ENCODE data around the gene SRGAP3. TPM values are rescaled to one million over a fixed set of nuclear protein-coding genes. Genes with fewer than 3 reads are reported as not detected.
A peak's percentile ranks its signal among the peaks of the same experiment; 100 is the strongest.

The SRGAP3 gene
- total RNA-seq, 2 donors from 2014 or later: 5.7 to 6.1 TPM

DNA sequence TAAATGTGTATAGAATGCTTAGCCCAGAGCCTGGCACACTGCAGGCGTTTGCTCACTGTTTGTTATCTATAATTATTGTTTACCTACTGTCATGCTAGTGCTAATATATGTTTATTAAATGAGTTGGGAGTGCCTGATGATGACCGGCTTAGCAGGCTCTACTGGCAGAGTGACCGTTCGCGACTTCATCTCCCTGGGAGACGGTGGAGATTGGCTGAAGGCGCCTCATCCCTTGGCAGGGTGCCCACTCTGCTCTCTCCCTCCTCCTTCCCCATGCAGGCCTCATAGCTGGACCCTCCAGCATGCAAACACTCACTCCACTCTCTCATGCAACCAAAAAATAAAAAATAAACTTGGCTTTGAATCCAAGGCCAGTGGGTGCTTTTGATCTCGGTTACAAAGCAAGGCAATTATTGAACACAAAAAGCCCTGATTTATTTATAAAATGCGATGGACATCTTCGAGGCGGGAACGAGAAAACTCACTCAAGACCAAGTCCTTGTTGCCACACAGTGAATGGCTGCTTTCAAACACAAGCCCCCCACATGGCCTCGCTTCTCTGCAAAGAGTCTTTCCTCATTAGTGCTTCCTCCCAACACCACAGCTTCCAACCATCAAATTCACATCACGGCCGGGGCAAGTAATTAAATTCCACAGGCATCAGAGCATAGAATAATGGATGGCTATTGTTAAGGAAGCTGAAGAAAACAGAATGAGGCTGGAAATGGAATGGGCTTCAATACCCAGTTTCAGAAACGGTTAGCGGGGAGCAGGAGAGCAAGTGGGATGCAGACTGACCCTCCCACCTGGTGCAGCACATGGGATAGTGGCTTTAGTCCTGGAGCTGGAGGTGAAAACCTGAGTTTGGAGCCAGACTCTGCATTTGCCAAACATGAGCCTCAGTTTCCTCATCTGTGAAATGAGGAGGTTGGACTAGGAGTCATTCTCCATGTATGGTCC is 150.4 kb downstream of the SRGAP3 start:
- Histone ChIP-seq H3K27ac (no peak overlapping the region), H3K4me1 (no peaks in the 10 kb centered on the region), H3K9ac (ENCODE audit: low read depth in 2 of 2, low read length in 2 of 2) (no peak overlapping the region), H3K36me3 (no peaks in the 10 kb centered on the region), H3K9me3 (no peaks in the 10 kb centered on the region), H3K4me3 (no peak overlapping the region), H3K27me3 (no peaks in the 10 kb centered on the region)
- intact Hi-C loops (cut with DNase I): no loop called here
- TF ChIP-seq, protein P1, sequence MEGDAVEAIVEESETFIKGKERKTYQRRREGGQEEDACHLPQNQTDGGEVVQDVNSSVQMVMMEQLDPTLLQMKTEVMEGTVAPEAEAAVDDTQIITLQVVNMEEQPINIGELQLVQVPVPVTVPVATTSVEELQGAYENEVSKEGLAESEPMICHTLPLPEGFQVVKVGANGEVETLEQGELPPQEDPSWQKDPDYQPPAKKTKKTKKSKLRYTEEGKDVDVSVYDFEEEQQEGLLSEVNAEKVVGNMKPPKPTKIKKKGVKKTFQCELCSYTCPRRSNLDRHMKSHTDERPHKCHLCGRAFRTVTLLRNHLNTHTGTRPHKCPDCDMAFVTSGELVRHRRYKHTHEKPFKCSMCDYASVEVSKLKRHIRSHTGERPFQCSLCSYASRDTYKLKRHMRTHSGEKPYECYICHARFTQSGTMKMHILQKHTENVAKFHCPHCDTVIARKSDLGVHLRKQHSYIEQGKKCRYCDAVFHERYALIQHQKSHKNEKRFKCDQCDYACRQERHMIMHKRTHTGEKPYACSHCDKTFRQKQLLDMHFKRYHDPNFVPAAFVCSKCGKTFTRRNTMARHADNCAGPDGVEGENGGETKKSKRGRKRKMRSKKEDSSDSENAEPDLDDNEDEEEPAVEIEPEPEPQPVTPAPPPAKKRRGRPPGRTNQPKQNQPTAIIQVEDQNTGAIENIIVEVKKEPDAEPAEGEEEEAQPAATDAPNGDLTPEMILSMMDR (IDR thresholded peaks at IDR 0.05): no peak
- DNase-seq: no peak

DNA sequence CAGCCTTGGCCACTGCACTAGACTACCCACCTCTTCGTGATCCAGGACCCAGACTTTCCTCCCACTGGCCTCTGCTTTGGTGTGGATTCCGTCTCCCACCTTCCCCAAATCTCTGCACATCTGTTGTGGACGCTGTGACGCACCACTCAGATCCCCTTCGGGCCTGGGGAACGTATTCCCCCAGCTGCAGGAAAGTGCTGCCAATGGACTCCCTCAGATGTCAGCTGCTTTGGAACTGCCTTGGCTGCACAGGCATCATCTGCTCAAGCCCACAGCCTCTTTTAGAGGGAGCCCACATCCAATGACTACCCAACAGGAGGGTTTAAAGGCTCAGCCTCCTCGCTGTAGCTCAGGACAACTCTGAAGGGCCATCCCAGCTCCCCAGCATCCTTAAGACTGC is 152.0 kb downstream of the SRGAP3 start:
- TF ChIP-seq, protein P1 (IDR thresholded peaks at IDR 0.05): no peak
- H3K36me3 ChIP-seq: no peaks in the 10 kb centered on the region
- no peaks in the 10 kb centered on the region for H3K9me3 ChIP-seq
- no peak overlapping the region for H3K4me3 ChIP-seq
- intact Hi-C loops (cut with DNase I): no loop called here
- H3K4me1 ChIP-seq: no peaks in the 10 kb centered on the region
- H3K27me3 ChIP-seq: no peaks in the 10 kb centered on the region
- H3K27ac ChIP-seq: no peak overlapping the region
- no peak overlapping the region for H3K9ac ChIP-seq (ENCODE audit: low read depth in 2 of 2, low read length in 2 of 2)
- DNase-seq: no peak

DNA sequence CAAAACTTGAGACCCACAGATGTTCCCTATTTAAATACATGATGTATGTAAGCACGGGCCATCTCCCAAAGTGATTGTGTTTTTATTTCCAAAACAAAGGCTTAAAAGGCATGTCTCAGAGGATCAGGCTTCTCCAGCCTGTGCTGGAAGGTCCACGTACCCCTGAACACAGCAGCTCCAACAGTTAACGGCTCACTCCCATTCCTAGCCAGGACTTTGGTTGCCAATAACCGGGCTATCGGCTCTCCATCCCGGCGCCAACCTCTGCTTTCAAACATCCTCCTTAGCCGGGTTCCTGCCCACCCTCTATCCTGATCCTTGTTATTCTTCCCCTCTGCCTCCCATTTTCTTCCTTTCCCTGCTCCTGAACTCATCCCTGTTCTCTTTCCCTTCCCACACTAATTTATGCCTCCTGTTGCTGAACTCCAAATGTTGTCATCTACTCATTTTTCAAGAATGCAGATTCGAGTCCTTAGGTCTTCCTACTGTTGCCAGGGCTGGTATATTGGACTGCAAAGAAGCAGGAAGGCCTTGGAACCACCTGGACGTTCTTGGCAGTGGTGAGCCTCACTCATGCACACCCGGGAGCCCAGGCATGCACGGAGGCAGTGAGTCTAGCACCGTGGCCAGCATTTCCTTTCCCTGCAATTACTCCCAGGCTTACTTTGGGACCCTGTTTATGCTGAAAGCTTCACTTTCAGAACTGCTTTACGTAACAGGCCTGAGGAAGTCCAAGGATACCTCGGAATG is 157.8 kb downstream of the SRGAP3 start:
- H3K36me3 ChIP-seq: no peaks in the 10 kb centered on the region
- H3K9me3 ChIP-seq: no peaks in the 10 kb centered on the region
- no peaks in the 10 kb centered on the region for H3K4me1 ChIP-seq
- TF ChIP-seq, protein P1 (IDR thresholded peaks at IDR 0.05): no peak
- no peak for DNase-seq
- intact Hi-C loops (cut with DNase I): no loop called here
- no peaks in the 10 kb centered on the region for H3K27me3 ChIP-seq
- H3K27ac ChIP-seq: no peak overlapping the region
- H3K9ac ChIP-seq (ENCODE audit: low read depth in 2 of 2, low read length in 2 of 2): no peak overlapping the region
- H3K4me3 ChIP-seq: no peak overlapping the region

DNA sequence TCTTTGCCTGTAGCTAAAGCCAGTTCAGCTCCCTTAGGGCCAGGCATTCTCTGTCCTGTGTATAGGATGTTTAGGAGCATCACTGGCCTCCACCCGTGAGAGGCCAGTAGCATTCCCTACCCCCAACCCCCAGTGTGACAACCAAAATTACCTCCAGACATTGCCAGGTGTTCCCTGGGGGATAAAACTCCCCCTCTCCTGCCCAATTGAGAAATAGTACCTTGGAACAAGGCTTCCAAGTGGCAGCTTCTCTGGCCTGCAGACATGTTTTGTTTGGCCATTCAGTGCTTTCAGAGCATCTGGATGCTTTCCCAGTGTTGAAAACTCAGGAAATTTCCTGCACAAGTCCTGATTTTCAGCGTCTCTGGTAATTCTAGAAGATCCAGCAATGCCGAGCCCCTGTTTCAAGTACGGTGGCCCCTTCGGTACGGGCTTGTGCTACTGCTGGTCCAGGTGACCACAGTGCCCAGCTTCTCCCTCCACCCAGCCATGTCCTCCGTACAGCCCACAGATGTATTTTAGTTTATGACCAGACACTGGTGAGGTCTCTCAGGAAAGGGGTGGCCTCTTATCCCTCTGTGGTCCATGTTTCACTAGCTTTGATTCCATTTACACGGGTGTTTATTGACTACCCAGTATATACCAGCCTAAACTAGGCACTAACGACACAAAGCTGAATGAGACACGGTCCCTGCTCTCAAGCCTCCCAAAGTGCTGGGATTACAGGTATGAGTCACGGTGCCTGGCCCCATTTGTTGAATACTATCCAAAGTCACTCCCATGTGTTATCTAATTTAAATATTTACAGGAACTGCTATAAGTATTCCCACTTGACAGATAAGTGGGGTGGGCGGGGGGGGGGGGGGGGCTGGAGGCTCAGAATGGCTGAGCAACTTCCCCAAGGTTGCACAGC is 160.7 kb downstream of the SRGAP3 start:
- TF ChIP-seq, protein P1 (IDR thresholded peaks at IDR 0.05): no peak
- Histone ChIP-seq H3K27ac (no peak overlapping the region), H3K9me3 (no peaks in the 10 kb centered on the region), H3K36me3 (no peaks in the 10 kb centered on the region), H3K27me3 (no peaks in the 10 kb centered on the region), H3K4me1 (no peaks in the 10 kb centered on the region), H3K9ac (ENCODE audit: low read depth in 2 of 2, low read length in 2 of 2) (peak overlapping the region in 1 of 2 donors; percentile 30), H3K4me3 (no peak overlapping the region)
- peak; percentile 48 for DNase-seq
- intact Hi-C loops (cut with DNase I): no loop called here

Data from colonic mucosa (tissue), 4 donors.